ENCODE data around the gene TMEM63C. TPM values are rescaled to one million over a fixed set of nuclear protein-coding genes. Genes with fewer than 3 reads are reported as not detected.

The TMEM63C gene, protein sequence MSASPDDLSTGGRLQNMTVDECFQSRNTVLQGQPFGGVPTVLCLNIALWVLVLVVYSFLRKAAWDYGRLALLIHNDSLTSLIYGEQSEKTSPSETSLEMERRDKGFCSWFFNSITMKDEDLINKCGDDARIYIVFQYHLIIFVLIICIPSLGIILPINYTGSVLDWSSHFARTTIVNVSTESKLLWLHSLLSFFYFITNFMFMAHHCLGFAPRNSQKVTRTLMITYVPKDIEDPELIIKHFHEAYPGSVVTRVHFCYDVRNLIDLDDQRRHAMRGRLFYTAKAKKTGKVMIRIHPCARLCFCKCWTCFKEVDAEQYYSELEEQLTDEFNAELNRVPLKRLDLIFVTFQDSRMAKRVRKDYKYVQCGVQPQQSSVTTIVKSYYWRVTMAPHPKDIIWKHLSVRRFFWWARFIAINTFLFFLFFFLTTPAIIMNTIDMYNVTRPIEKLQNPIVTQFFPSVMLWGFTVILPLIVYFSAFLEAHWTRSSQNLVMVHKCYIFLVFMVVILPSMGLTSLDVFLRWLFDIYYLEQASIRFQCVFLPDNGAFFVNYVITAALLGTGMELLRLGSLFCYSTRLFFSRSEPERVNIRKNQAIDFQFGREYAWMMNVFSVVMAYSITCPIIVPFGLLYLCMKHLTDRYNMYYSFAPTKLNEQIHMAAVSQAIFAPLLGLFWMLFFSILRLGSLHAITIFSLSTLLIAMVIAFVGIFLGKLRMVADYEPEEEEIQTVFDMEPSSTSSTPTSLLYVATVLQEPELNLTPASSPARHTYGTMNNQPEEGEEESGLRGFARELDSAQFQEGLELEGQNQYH
- total RNA-seq, result 0.65 TPM in 1 of 2 replicates, not detected in the other

DNA sequence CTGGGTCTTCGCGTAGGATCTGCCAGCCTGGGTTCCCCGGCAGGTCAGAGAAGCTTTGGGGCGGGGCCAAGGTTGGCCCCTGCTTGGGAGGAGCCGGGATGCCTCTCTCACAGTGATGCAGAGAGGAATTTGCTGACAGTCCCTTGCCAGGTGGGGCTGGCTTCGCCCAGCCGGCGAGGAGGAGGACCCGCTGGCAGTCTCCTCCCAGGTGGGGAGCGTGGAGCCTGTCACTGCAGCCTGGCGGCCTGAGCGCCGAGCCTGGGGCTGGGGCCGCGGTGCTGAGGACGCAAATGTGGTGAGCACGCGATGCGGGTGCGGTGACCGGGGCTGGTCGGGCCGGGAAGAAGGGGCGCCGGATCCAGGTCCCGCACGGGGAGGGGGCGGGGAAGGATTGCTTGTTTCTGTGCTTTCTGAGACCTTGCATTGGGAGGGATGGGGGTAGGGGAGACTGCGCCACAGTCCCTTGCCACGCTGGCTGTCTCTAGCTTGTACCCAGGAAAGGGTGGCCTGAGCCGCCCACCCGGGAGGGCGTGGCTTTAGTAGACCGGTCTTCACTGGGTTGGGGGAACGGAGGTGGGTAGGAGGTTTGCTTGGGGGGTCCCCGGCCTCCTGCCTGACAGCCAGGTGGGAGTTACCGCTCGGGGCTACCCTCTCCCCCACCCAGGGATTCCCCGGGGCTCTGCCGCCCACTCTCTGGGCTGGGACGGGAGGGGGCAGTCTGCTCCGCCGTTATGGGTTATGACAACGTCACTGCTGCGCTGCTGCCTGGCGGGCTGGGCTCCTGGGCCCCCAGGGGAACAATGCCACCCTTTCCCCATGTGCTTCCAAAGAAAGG lies at the start of gene TMEM63C:
Gene TMEM63C, plus strand, starts transcription at position 196 of the 835 bp plus-strand sequence. CDS start 37,016 bp downstream, outside the sequence.

GRCh38 chr14:77141214-77142004 lies 40.2 kb upstream of the TMEM63C start, which contains the start of gene ZDHHC22:
Gene ZDHHC22 (minus strand): TSS chr14:77141791. CDS start chr14:77139738, 2,053 bp downstream.

DNA sequence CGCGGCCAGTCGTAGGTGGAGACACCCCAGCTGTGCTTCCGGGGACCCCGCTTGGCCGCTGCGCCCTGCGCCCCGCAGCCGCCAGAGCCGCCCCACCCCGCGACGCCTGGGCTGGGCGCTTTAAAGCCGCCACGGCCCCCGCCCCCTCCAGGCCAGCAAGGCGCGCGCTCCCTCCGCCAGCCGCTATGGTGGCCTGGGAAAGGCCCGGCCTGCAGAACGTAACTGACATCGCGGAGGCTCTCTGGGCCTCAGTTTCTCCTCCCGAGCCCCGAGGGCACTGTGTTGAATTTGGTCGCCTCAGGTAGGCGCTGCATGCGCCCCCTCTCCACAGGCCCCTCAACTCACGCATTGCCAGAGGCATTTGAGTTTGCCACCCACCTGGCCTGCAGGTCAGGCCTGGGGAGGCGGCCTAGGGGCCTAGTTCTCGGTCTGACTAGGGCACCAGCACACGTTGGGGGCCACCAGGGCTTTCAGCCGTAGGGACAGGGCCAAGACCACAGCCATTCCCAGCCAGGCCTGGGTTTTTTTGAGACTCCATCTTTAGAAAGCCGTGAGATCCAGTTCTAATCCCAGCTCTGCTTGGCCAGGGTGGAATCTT lies 89.6 kb downstream of the TMEM63C start, which contains the start of gene NGB:
Gene NGB, minus strand, starts transcription at position 94 of the 598 bp plus-strand sequence. CDS start 269 bp downstream, outside the sequence.

Other genes starting within 250 kb of the TMEM63C start
- 44.9 and 99.9 TPM in 2 replicates for gene IRF2BPL, start 153.1 kb upstream of the TMEM63C start, total RNA-seq
- gene CIPC, start 83.5 kb upstream of the TMEM63C start, total RNA-seq, result 7.5 and 19.0 TPM in 2 replicates
- gene ZDHHC22, start 40.0 kb upstream of the TMEM63C start, total RNA-seq, result not detected in 2 replicates
- not detected in 2 replicates for gene NGB, start 89.4 kb downstream of the TMEM63C start, total RNA-seq
- gene POMT2, start 139.1 kb downstream of the TMEM63C start, total RNA-seq, result 14.5 and 21.1 TPM in 2 replicates
- 24.9 and 38.3 TPM in 2 replicates for gene GSTZ1, start 139.2 kb downstream of the TMEM63C start, total RNA-seq
- 5.7 and 14.3 TPM in 2 replicates for gene TMED8, start 195.3 kb downstream of the TMEM63C start, total RNA-seq
- gene SAMD15, start 195.6 kb downstream of the TMEM63C start, total RNA-seq, result 0.39 and 0.48 TPM in 2 replicates
- gene NOXRED1, start 241.7 kb downstream of the TMEM63C start, total RNA-seq, result not detected in 2 replicates